GM19324 (cell line): ENCODE results near the gene RBMXL2.

Experiments used
- ATAC-seq: cut with Tn5 transposase; IDR thresholded peaks from one replicate; pipeline ENCODE4 v1.9.1; 2021; ENCODE audit warnings: mild to moderate bottlenecking, moderate library complexity; ENCODE audit not compliant: unreplicated experiment, low FRiP score

RBMXL2 gene

DNA sequence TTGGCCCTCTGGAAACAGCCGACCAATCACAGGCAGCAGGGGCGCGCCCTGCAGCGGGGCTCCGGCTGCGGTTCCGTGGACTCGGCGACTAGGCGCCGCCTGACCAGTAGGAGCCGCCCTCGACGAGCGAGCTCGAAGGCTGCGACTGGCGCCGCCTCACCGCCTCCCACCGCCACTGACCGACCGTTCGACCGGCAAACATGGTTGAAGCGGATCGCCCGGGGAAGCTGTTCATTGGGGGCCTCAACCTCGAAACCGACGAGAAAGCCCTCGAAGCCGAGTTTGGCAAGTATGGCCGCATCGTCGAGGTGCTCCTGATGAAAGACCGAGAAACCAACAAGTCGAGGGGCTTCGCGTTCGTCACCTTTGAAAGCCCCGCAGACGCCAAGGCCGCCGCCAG, at the start of gene RBMXL2:
Gene RBMXL2, plus strand, starts transcription at position 78 of the 400 bp plus-strand sequence. Its CDS starts 123 bp downstream, at position 201.
- ATAC-seq, result no peak

DNA sequence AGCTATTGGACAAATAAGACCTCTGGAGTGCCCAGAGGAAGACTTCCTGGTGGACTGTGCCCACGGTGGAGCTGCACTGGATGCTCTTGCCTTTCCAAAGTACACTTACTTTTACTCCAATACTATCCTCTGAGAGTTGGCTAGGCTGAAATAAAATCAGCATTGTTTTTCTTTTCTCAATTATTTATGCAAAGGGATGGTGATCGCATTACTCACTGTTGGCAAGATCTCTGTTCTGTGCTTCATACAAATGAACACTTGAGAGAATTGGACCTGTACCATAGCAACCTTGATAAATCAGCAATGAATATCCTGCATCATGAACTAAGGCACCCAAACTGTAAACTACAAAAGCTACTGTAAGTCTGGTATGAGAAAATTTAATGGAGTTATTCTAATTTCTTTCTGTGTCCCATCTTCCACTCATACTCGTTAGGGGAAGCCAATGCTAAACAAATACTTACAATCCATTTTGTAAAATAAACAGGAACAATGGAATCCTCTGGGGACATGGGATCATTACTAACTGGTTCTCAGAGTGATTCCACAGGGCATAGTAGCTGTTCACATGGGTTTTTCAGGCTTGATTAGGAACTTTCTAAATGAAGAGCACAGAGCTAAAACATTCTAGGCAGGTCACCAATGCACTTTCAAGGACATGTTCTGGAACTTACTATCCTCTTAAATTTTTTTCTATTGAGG, 42.2 kb upstream of the RBMXL2 start:
- no peak for ATAC-seq

DNA sequence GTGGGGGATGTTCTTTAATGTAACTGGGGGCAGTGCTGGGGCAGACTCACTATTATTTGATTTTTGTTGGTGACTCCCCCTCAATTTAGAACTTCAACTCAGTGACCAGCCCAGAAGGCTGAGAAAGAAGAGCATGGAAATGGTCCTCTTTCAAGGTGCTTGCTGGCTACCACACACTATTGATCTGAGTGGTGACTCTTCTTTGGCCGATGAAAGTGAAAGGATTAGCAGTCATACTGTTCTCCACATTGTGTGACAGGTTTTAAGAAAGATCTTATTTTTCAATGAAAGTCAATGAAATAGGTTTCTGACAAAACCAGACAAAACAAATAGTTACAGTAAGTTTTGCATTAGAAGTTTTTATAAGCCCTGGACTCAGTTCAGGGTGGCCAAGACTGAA, 38.6 kb upstream of the RBMXL2 start:
- no peak for ATAC-seq

DNA sequence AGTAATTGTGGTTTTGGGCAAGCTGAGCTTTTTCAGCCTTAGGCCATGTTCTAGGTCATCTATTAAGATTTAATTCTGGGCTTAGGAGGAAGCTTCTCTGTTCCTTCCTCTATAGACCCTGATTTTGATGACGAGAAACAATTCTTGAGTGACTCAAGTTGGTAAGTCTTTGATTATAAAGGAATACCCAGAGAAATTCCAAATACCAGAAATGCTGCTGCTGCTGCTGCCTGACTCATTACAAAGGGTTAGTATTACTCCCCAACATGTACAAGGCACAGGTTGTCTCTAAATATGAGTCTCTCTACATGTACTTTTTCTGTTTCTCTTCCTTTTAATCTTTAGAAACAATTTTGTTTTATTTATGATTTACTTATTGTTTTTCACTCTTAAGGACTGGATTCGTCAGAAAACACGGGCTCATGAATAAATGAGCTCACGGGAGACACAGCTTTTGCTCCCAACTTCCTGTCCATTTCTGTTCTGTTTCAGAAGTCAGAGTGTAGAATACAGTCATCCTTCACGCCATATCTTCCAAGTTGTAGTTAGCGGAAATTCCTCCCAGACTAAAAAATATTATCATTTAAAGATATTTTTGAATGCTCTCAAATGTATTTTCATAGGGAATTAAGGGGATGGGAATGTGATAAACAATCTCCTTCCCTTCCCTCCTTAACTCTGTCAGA, 31.8 kb upstream of the RBMXL2 start:
- no peak for ATAC-seq

DNA sequence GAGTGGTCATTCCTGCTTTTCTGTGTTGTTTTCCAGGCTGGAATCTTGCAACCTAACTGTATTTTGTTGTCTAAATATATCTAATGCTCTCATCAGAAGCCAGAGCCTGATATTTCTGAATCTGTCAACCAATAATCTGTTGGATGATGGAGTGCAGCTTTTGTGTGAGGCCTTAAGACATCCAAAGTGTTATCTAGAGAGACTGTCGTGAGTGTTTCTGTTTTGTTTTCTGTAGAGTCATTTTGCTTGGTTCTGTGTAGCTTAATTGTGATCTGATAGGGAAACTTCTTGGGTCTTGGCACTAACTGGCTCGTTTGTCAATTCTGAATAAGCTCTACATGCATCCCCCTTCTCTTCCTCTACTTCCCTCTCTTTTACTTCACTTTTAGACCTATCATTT, 31.2 kb upstream of the RBMXL2 start:
- ATAC-seq, result no peak

DNA sequence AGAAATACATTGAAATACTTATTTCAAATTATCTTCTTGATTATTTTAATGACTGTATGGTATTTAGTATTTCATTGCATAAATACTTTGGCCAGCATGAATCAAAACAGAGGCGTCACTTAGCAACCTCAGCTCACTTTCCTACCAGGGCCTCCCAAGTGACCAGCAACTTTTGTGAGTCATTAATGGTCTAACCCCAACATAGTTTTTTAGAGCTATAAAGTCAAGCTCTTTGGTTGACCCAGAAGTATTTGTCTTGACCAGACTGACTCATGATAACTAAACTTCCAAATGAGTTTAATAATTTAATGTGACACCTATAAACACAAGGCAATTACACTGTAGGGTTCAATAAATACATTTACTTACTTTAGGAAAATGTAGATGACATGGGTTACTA, 27.9 kb upstream of the RBMXL2 start:
- no peak for ATAC-seq

DNA sequence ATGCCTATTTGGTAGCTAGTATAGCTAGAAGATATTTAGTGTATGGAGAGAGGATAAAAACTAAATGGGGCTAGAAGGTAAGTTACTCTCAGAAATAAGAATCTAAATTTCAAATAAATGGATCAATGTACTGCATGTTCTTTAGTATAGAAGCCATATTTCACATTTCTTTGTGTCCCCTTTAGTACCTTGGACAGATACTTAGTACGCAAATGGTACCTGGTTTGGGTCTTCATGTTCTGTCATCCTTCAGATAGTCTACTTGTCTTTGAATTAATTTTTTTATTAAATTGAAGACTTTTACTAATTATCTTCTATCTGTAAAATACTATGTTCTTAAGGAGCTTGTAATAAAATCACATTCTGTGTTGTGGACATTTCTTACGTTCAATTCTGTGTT, 26.3 kb upstream of the RBMXL2 start:
- no peak for ATAC-seq

DNA sequence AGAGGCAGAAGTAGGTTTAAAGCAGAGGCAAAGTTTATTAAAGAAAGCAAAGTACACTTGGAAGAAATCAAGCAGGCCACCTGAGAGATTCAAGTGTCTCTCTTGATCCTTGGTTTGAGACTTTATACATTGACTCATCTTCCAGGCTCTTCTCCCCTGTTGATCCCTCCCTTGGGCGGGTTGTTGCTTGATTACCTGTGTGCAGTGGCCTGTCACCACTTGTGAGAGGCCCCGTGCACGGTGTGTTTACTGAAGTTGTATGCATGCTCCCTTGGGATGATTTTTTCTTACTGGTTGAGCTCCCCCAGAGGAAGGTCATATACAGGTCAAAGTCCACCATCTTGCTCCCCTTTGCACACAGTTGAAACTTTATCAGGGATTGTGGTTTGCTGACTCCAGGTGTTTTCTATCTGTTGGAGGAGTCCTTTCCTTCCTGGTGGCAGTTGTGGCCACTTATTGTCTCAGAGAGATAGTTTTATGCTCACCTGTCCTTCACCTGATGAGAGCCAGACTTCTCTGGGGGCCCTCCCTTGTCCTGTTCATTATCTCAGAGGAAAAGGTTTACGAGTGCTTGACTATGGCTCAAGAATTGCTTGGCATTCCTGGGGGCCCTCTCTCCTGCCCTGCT, 16.3 kb upstream of the RBMXL2 start:
- ATAC-seq, result no peak

DNA sequence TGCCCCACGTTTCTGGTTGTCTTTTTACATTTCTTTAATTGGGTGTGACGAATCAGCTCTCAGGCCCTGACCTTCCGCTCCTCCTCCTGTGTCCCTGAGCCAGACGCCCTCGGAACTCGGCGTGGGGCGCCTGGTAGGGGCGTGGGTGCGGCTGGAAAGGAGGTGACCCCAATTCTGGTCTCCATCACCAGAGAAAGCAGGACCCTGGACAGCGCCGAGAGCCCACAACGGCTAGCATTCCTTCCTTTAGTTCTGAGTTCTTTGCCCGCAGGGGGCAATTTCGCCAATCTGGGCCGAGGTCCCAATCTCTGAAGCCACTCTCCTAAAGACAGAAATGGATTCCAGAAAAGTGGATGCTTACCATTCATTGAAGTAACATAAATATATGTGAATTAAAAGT, 11.7 kb upstream of the RBMXL2 start:
- no peak for ATAC-seq

DNA sequence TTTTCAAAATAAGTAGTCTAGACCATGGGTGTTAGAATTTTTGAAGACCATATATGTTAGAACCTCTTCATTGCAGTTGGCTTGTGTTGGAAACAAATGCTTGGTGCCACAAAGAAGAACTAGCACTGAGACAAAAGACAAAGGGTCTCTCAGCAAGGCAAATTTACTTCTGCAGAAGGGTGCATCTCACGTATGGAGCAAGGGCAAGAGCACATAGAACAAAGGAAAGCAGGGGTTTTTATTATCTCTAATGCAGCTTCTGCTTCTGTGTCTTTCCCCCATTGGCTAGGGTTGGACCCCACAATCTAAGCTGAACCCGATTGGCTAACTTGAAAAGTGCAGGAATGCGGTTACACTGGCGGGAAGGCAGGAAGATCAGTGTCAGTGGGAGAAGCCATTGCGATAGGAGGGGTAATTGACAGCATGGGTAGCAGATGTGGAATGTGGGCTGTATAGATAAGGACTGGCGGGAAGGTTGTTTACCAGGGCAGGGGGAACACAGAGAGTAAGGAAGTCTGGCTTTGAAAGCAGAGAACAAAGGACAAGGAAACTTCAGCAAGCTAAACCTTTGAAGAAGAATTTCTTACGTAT, 9.2 kb upstream of the RBMXL2 start:
- no peak for ATAC-seq

DNA sequence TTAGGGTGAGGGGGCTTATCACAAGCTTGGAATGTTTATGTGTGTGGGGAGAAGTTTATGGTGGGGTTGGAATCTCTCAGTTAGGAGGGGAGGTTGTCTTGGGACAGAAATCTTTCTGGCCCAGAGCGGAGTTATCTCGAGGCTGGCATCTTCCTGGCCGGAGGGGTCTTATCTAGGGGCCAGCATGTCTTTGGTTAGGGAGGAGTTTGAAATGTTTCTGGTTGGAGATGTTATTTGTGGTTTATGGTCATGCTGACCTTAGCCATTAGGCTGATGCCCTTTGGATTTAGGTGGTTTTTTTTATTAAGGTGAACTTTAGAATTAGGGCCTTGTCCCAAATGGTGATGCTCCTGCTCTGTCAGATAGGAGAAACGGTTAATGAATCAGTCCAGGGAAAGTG, 7.9 kb upstream of the RBMXL2 start:
- no peak for ATAC-seq

DNA sequence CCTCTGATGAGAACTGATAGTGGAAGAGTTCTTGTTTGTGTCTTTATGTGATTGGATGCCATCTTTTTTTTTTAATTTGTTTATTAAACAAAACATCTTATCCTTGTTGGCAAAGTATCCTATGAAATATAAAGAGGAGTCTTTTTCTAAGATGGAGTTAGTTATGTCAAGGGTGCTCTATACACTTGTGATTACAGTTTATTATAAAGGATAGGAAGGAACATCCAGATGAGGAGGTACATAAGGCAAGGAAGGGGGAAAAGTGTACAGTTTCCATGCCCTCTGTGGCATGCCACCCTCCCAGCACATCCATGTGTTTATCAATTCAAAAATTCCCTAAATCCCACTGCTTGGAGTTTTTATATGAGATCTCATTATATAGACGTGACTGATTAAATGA, 7.4 kb upstream of the RBMXL2 start:
- ATAC-seq, result no peak

DNA sequence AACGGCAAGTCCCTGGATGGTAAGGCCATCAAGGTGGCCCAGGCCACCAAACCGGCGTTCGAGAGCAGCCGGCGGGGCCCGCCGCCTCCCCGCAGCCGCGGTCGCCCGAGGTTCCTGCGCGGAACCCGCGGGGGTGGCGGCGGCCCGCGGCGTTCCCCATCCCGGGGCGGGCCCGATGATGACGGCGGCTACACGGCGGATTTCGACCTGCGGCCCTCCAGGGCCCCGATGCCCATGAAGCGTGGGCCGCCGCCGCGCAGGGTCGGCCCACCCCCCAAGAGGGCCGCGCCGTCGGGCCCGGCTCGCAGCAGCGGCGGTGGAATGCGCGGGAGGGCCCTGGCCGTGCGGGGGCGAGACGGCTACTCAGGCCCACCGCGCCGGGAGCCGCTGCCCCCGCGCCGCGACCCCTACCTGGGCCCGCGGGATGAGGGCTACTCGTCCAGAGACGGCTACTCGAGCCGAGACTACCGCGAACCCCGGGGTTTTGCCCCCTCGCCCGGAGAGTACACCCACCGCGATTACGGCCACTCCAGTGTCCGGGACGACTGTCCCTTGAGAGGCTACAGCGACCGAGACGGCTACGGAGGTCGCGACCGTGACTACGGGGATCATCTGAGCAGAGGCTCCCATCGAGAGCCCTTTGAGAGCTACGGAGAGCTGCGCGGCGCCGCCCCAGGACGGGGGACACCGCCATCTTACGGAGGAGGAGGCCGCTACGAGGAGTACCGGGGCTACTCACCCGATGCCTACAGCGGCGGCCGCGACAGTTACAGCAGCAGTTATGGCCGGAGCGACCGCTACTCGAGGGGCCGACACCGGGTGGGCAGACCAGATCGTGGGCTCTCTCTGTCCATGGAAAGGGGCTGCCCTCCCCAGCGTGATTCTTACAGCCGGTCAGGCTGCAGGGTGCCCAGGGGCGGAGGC, 792 bp downstream of the RBMXL2 start:
- ATAC-seq, result no peak

DNA sequence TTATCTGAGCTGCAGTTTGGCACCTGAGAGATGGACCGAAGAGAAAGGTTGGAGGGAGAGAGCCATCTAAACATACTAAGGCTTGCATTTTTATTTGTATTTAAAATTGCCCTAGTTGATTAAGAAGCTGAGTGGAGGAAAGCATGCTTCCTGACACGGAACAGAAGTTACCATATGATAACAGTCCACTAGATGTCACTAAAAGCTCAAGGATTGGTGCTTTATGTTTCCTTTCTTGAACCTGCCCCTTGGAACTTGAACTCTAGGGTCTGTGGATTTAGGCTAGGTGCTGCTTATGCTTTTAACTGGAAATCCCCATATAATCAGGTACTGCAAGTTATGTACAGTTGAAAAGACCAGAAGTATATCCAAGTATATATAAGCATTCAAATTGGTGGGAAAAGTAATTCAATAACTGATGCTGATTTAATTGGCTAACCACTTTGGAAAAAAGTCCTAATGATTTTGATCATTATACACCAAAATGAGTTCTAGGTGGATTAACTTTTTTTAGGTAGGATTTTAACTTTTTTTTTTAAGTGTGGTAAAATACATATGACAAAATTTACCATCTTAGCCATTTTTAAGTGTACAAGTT, 9.5 kb downstream of the RBMXL2 start:
- no peak for ATAC-seq

DNA sequence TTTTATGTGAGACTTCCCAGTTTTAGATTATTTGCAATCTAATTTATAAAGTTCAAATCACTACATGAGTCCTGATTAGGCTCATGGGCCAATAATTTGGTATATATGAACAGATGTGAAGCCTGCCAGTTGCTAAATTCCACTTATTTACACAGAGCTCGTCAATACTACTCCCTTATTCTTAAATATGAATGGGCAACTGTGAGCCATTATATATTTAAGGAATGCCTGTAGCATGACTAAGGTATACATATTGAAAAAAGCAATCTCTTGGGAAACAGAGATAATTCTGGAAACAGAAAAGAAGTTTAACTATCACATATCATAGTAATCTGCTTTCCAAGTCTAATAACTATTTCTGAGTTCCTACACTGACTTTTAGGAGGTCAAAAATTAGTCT, 27.0 kb downstream of the RBMXL2 start:
- ATAC-seq, result no peak

DNA sequence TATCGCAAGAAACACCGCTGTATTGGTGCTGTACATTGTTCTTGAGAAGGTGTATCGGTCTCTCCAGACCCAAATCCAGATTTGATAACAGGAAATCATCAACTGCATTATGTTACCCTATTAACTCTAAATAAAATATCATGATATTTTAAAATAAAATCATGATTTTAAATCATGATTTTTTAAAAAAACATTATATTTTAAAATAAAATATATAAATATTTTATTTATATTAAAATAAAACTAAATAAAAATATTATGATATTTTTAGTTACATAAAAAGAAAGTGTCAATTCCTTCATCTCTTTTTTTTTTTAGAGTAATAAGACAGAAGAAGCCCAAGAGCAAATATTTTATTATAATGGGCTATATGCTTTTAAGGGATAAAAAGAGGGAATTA, 27.6 kb downstream of the RBMXL2 start:
- no peak for ATAC-seq

DNA sequence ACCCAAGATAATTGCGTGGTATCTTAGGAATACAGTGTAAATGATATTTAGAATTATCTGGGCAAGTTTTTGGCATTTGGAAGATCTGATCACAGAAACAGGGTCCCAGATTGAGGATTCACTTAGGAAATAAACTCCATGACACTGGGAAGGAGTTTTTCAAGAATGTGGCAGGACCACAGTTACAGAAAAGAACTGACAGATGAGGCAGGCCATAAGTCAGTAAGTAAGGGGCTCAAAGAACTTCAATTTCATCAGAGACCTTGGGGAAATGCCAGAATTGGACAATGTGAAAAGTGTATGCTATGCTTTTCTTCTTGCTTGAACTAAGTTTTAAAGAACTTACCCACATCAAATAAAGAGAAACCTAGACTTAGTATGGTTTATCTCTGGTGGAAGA, 49.3 kb downstream of the RBMXL2 start:
- no peak for ATAC-seq
